GM10266 (cell line): ENCODE data around the gene ELFN2.

Source experiments
- DNase-seq: peaks from one replicate; pipeline ENCODE4 v3.0.0; 2012; ENCODE audit errors: extremely low spot score
- CTCF ChIP-seq: IDR thresholded peaks from 2 replicates; pipeline ENCODE4 v1.5.1; 2012; ENCODE audit warnings: mild to moderate bottlenecking, low read depth; ENCODE audit not compliant: control insufficient read depth, insufficient read depth; ENCODE audit errors: missing control alignments

The ELFN2 gene

DNA sequence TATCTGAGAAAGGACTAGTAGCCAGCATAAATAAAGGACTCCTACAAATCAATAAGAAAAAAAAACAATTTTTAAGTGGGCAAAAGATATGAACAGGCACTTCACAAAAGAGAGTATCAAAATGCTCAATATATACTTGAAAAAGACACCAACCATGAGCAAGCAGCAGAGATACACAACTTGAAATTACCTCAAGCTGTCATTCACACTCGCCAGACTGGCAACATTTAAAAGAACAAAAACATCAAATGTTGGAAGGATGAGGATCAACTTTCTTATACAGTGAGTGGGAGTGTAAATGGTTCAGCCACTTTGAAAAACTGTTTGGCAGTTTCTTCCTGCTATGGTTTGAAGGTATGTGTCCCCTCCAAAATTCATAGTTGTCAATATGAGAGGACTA, 23.9 kb upstream of the ELFN2 start:
- DNase-seq, result no peak
- no peak for TF ChIP-seq CTCF

DNA sequence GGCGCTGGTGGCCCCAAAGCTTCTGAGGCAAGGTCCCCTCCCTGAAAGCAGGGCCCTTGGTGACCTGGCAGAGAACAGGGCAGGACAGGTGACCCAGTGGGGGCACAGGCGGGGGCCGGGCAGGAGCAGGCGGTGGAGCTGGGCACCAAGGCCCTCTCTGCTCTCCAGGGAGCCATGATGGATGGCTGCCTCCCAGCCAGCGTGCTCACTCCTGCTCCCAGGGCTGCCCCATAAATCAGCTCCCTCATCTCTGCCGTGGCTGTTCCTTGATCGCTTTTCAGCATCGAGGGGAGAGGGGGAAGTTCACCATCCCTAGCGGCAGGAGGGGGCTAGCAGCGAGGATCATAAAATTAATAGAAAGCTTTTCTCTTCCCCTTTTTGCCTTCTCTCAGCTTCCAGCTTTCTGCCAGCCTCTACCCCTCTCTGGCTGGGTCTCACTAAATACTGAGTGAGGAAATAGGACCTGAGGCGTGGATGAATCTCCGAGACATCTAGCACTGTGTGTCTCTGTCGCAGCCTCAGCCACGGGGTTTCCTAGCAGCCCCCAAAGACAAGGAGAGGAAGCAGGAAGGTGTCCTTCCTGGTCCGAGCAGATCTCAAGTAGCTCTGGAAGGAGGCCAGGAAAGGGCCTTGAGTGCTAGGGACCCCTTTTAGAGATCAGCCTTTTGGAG, 22.2 kb upstream of the ELFN2 start:
- no peak for TF ChIP-seq CTCF
- no peak for DNase-seq

- no peak for DNase-seq
- TF ChIP-seq CTCF, result no peak
These were observed 21.3 kb upstream of the ELFN2 start for GRCh38 chr22:37448516-37449127.

- DNase-seq, result no peak
- no peak for TF ChIP-seq CTCF
These were observed 18.2 kb upstream of the ELFN2 start for GRCh38 chr22:37445501-37445900.

DNA sequence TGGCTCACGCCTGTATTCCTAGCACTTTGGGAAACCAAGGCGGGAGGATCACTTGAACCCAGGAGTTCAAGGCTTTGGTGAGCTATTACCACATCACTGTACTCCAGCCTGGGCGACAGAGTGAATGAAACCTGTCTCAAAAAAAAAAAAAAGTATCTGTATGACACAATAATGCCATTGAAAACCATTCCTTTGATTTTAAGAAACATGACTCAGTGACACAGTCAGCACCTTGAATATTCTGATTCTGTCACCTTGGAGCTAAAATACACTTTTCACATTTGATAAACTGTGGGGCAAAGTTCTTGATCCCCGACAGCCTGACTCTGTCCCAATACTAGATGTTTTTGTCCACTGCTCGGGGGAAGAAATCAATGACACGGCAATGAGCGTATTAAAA, 16.7 kb upstream of the ELFN2 start:
- no peak for DNase-seq
- TF ChIP-seq CTCF, result no peak

GRCh38 chr22:37443086-37443485, 15.8 kb upstream of the ELFN2 start:
- no peak for DNase-seq
- no peak for TF ChIP-seq CTCF

- DNase-seq, result no peak
These were observed 15.3 kb upstream of the ELFN2 start for GRCh38 chr22:37442537-37442936.

More at GRCh38 chr22:37442537-37442936, 15.3 kb upstream of the ELFN2 start:
- TF ChIP-seq CTCF, result no peak
